ENCODE results near the gene SREK1. TPM values are rescaled to one million over a fixed set of nuclear protein-coding genes. Genes with fewer than 3 reads are reported as not detected.

SREK1 gene, protein sequence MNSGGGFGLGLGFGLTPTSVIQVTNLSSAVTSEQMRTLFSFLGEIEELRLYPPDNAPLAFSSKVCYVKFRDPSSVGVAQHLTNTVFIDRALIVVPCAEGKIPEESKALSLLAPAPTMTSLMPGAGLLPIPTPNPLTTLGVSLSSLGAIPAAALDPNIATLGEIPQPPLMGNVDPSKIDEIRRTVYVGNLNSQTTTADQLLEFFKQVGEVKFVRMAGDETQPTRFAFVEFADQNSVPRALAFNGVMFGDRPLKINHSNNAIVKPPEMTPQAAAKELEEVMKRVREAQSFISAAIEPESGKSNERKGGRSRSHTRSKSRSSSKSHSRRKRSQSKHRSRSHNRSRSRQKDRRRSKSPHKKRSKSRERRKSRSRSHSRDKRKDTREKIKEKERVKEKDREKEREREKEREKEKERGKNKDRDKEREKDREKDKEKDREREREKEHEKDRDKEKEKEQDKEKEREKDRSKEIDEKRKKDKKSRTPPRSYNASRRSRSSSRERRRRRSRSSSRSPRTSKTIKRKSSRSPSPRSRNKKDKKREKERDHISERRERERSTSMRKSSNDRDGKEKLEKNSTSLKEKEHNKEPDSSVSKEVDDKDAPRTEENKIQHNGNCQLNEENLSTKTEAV
- total RNA-seq (100 to 1,000 TPM in 1 of 7 donors, 10 to 100 TPM in 6; 50.4 to 101 (median 63.1) TPM), polyA plus RNA-seq (10 to 100 TPM; 24.5 to 42.5 TPM)
- long read RNA-seq, donor 1, full-length matches to known transcripts = 7 of 134 reads
- long read RNA-seq, donor 1, partial matches to known transcripts = 116 of 134 reads
- long read RNA-seq, donor 1, other reads (novel, unspliced or antisense) = 11 of 134 reads
- long read RNA-seq, donor 2, full-length matches to known transcripts = 13 of 26 reads
- long read RNA-seq, donor 2, partial matches to known transcripts = 13 of 26 reads
- long read RNA-seq, donor 2, other reads (novel, unspliced or antisense) = 0 of 26 reads
- long read RNA-seq, donor 3, full-length matches to known transcripts = 21 of 32 reads
- long read RNA-seq, donor 3, partial matches to known transcripts = 2 of 32 reads
- long read RNA-seq, donor 3, other reads (novel, unspliced or antisense) = 9 of 32 reads

DNA sequence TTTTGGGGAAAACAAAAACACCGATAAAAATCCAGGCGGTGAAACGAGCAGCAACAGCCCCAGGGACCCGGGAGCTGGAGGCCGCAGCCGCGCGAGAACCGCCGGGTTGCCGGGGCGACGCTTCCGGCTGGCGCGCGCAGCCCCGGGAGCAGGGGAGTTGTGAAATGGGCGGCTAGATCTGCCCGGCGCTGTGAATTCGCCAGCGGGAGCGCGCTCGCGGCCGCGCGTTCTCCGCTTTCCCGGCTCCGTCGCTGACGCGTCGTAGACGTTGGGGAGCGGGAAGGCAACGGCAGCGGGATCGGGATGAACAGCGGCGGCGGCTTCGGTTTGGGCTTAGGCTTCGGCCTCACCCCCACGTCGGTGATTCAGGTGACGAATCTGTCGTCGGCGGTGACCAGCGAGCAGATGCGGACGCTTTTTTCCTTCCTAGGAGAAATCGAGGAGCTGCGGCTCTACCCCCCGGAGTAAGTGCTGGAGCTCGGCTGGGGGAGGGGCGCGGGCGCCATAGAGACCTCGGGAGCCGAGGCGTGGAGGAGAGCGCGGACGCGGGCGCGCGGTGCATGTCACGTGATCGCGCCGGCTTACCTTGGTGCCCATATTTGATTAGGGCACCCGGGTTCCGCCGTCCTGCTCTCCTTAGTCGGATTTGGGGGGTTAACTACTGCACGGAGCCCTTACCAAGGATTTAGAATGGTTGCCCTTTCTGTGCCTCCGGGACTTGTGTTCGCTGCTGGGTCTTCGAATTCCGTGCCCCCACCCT, at the start of gene SREK1:
Gene SREK1, plus strand, starts transcription at position 227 of the 760 bp plus-strand sequence. Its CDS starts 77 bp downstream, at position 304.
- intact Hi-C loops (cut with DNase I) = loop anchor here (5.0 to 10.0 kb wide), 2 partner anchors 217 to 219 kb away; partner anchors contain the start of gene ERBIN (in 4 of the 4)
- Histone ChIP-seq H3K4me3 (peak within 1 kb of the TSS; percentile 75), H3K9me3 (no peaks in the 10 kb centered on the region), H3K36me3 (no peaks in the 10 kb centered on the region), H3K27ac (peak within 1 kb of the TSS; percentile 99), H3K4me1 (ENCODE audit: insufficient read depth) (peaks cover 6% of the 10 kb centered on the region), H3K27me3 (no peaks in the 10 kb centered on the region)
- peak; percentile 91 to 96 (median 93) for DNase-seq
- 0 to 1% (median 0%) methylated on average over 61 to 86 of the region's 86 CpGs for WGBS, 3 donors
- TF ChIP-seq, protein P1, sequence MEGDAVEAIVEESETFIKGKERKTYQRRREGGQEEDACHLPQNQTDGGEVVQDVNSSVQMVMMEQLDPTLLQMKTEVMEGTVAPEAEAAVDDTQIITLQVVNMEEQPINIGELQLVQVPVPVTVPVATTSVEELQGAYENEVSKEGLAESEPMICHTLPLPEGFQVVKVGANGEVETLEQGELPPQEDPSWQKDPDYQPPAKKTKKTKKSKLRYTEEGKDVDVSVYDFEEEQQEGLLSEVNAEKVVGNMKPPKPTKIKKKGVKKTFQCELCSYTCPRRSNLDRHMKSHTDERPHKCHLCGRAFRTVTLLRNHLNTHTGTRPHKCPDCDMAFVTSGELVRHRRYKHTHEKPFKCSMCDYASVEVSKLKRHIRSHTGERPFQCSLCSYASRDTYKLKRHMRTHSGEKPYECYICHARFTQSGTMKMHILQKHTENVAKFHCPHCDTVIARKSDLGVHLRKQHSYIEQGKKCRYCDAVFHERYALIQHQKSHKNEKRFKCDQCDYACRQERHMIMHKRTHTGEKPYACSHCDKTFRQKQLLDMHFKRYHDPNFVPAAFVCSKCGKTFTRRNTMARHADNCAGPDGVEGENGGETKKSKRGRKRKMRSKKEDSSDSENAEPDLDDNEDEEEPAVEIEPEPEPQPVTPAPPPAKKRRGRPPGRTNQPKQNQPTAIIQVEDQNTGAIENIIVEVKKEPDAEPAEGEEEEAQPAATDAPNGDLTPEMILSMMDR (IDR thresholded peaks at IDR 0.05) = no peak
- peak; percentile 90 for TF ChIP-seq POLR2A (IDR thresholded peaks at IDR 0.05)

- no peak overlapping the region for H3K27ac ChIP-seq
- 92 to 97% (median 96%) methylated on average over 2 of the region's 2 CpGs for WGBS, 3 donors
- H3K27me3 ChIP-seq = no peaks in the 10 kb centered on the region
- H3K36me3 ChIP-seq = no peaks in the 10 kb centered on the region
- H3K9me3 ChIP-seq = peaks cover 0 to 4% of the 10 kb centered on the region in 2 donors
- intact Hi-C loops (cut with DNase I) = no loop called here
- no peak overlapping the region for H3K4me3 ChIP-seq
- H3K4me1 ChIP-seq (ENCODE audit: insufficient read depth) = no peaks in the 10 kb centered on the region
- no peak for DNase-seq
- TF ChIP-seq, protein P1 (IDR thresholded peaks at IDR 0.05) = no peak
- TF ChIP-seq POLR2A (IDR thresholded peaks at IDR 0.05) (no peak), EP300 (IDR thresholded peaks at IDR 0.05) (no peak)
Observed at GRCh38 chr5:66100851-66101250, 43.2 kb upstream of the SREK1 start.

DNA sequence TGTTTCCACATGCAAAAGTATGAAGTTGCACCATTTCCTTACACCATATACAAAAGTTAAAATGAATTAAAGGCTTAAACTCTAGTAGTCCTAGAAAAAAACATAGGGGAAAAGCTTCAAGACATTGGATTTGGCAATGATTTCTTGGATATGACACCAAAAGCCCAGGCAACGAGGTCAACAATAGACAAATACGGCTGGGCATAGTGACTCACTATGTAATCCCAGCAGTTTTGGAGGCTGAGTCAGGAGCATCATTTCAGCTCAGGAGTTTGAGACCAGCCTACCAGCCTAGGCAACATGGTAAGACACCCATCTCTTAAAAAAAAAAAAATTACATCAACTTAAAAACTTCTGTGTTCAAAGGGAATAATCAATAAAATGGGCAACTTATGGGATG, 30.9 kb upstream of the SREK1 start:
- TF ChIP-seq EP300 (IDR thresholded peaks at IDR 0.05) (no peak), POLR2A (IDR thresholded peaks at IDR 0.05) (no peak)
- TF ChIP-seq, protein P1 (IDR thresholded peaks at IDR 0.05) = no peak
- no peaks in the 10 kb centered on the region for H3K36me3 ChIP-seq
- H3K27me3 ChIP-seq = no peaks in the 10 kb centered on the region
- DNase-seq = no peak
- H3K4me3 ChIP-seq = no peak overlapping the region
- H3K4me1 ChIP-seq (ENCODE audit: insufficient read depth) = no peaks in the 10 kb centered on the region
- 86 to 95% (median 91%) methylated on average over 2 of the region's 2 CpGs for WGBS, 3 donors
- H3K9me3 ChIP-seq = no peaks in the 10 kb centered on the region
- no peak overlapping the region for H3K27ac ChIP-seq
- intact Hi-C loops (cut with DNase I) = no loop called here
